Measurements from ENCODE around the gene COL23A1. TPM values are rescaled to one million over a fixed set of nuclear protein-coding genes. Genes with fewer than 3 reads are reported as not detected.
"Not testable (repeated sequence)": the region's sequence is repeated elsewhere in the genome, so short reads cannot be mapped to it uniquely, and the experiment has no call there.

The COL23A1 gene
- total RNA-seq, 4 donors from 2014 or later = 7.9 to 20.4 (median 12.0) TPM

- WGBS, 2 donors = 95 to 96% methylated on average over 10 of the region's 10 CpGs
- Histone ChIP-seq H3K27ac (no peak overlapping the region), H3K36me3 (peaks cover 0 to 10% (median 10%) of the 10 kb centered on the region in 3 donors), H3K27me3 (no peaks in the 10 kb centered on the region), H3K4me1 (peaks cover 0 to 26% (median 20%) of the 10 kb centered on the region in 4 donors), H3K9me3 (no peaks in the 10 kb centered on the region), H3K4me3 (no peak overlapping the region)
- TF ChIP-seq EP300 (IDR thresholded peaks at IDR 0.05) (no peak), POLR2A (IDR thresholded peaks at IDR 0.05) (no peak)
- TF ChIP-seq, protein P1, sequence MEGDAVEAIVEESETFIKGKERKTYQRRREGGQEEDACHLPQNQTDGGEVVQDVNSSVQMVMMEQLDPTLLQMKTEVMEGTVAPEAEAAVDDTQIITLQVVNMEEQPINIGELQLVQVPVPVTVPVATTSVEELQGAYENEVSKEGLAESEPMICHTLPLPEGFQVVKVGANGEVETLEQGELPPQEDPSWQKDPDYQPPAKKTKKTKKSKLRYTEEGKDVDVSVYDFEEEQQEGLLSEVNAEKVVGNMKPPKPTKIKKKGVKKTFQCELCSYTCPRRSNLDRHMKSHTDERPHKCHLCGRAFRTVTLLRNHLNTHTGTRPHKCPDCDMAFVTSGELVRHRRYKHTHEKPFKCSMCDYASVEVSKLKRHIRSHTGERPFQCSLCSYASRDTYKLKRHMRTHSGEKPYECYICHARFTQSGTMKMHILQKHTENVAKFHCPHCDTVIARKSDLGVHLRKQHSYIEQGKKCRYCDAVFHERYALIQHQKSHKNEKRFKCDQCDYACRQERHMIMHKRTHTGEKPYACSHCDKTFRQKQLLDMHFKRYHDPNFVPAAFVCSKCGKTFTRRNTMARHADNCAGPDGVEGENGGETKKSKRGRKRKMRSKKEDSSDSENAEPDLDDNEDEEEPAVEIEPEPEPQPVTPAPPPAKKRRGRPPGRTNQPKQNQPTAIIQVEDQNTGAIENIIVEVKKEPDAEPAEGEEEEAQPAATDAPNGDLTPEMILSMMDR (IDR thresholded peaks at IDR 0.05) = no peak
- DNase-seq (ENCODE audit: low spot score in 2 of 2) = no peak
These were observed 387.7 kb downstream of the COL23A1 start for GRCh38 chr5:178202541-178202940.

GRCh38 chr5:178201927-178202235 lies 388.3 kb downstream of the COL23A1 start:
- peaks cover 0 to 4% (median 3%) of the 10 kb centered on the region in 3 donors for H3K36me3 ChIP-seq
- H3K4me1 ChIP-seq = peaks cover 0 to 19% (median 14%) of the 10 kb centered on the region in 4 donors
- no peaks in the 10 kb centered on the region for H3K9me3 ChIP-seq
- H3K27me3 ChIP-seq = no peaks in the 10 kb centered on the region
- H3K27ac ChIP-seq = no peak overlapping the region
- TF ChIP-seq, protein P1 (IDR thresholded peaks at IDR 0.05) = no peak
- no peak for TF ChIP-seq EP300 (IDR thresholded peaks at IDR 0.05)
- no peak for TF ChIP-seq POLR2A (IDR thresholded peaks at IDR 0.05)
- H3K4me3 ChIP-seq = no peak overlapping the region
- DNase-seq (ENCODE audit: low spot score in 2 of 2) = no peak
- 43 to 92% methylated on average over 1 to 2 of the region's 2 CpGs for WGBS, 2 donors

- DNase-seq (ENCODE audit: low spot score in 2 of 2) = no peak
- H3K4me1 ChIP-seq = peaks cover 0 to 14% (median 9%) of the 10 kb centered on the region in 4 donors
- WGBS, 2 donors = 80 to 88% methylated on average over 14 of the region's 14 CpGs
- H3K36me3 ChIP-seq = no peaks in the 10 kb centered on the region
- no peak overlapping the region for H3K4me3 ChIP-seq
- H3K9me3 ChIP-seq = no peaks in the 10 kb centered on the region
- H3K27me3 ChIP-seq = no peaks in the 10 kb centered on the region
- no peak overlapping the region for H3K27ac ChIP-seq
- TF ChIP-seq POLR2A (IDR thresholded peaks at IDR 0.05) (no peak), EP300 (IDR thresholded peaks at IDR 0.05) (no peak)
- TF ChIP-seq, protein P1 (IDR thresholded peaks at IDR 0.05) = no peak
These were observed 388.8 kb downstream of the COL23A1 start for GRCh38 chr5:178201221-178201926.

DNA sequence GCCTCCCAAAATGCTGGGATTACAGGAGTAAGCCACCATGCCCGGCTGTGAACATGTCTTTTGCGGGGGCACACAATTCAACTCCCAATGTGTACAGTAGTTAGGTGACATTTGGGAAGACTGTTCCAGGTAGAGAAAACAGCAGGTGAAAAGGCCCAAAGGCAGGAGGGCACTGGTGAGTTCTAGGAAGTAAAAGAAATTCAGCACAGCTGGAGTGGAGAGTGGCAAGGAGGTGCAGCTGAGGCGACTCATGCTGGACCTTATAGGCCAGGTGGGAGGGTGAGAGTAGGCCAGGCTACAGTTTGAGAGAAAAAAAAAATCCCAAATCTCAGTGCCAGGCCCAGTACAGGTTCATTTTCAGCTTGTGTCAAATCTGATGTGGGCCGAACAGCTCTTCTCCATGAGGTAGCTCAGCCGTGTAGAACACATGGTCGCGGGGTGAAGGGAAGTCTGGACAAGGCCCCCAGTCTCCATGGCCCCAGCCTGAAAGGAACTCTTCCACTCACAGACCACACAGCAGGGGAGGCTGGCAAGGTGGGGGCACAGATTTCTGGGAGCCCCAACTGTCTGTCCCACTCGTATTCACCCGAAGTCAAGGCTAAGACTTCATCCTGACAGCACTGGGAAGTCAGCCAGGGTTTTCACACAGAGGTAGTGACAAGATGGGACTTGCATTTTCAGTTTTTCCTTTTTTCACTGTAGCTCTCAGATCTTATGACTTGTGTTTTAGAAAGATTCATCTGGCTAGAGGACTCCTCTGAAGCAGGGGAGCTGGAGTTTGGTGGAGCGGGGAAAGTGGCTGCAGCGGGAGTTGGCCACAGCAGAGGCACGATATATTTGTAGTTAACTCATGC lies 390.4 kb downstream of the COL23A1 start:
- Histone ChIP-seq H3K9me3 (no peaks in the 10 kb centered on the region), H3K4me3 (no peak overlapping the region), H3K36me3 (no peaks in the 10 kb centered on the region), H3K27ac (no peak overlapping the region), H3K27me3 (no peaks in the 10 kb centered on the region), H3K4me1 (peaks cover 0 to 4% (median 0%) of the 10 kb centered on the region in 4 donors)
- no peak for TF ChIP-seq EP300 (IDR thresholded peaks at IDR 0.05)
- TF ChIP-seq POLR2A (IDR thresholded peaks at IDR 0.05) = no peak
- TF ChIP-seq, protein P1 (IDR thresholded peaks at IDR 0.05) = no peak
- no peak for DNase-seq (ENCODE audit: low spot score in 2 of 2)
- WGBS, 2 donors = 81 to 84% methylated on average over 12 of the region's 12 CpGs

DNA sequence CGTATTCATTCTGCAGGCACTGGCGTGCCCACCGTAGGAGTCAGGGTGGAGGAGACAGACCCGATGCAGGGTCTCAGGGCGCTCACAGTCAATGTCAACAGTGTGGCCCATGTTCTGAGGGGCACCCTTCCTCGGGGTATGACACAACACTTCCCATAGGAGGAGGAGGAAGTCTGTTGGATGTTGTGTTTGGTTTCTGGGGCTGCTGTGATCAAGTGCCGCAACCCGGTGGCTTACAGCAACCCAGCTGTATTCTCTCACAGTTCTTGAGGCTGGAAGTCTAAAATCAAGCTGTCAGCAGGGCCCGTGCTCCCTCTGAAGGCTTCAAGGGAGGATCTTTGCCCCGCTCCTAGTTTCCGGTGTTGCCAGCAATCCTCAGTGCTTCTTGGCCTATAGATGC lies 391.5 kb downstream of the COL23A1 start:
- no peak for TF ChIP-seq POLR2A (IDR thresholded peaks at IDR 0.05)
- no peak for TF ChIP-seq EP300 (IDR thresholded peaks at IDR 0.05)
- TF ChIP-seq, protein P1 (IDR thresholded peaks at IDR 0.05) = no peak
- Histone ChIP-seq H3K36me3 (no peaks in the 10 kb centered on the region), H3K9me3 (no peaks in the 10 kb centered on the region), H3K27ac (no peak overlapping the region), H3K4me3 (no peak overlapping the region), H3K4me1 (peaks cover 0 to 2% (median 0%) of the 10 kb centered on the region in 4 donors), H3K27me3 (peaks cover 0 to 3% of the 10 kb centered on the region in 2 donors)
- 75 to 86% methylated on average over 11 of the region's 11 CpGs for WGBS, 2 donors
- DNase-seq (ENCODE audit: low spot score in 2 of 2) = no peak

- H3K4me3 ChIP-seq; H3K9me3 ChIP-seq; H3K27me3 ChIP-seq; DNase-seq (ENCODE audit: low spot score in 2 of 2); H3K36me3 ChIP-seq; H3K27ac ChIP-seq; H3K4me1 ChIP-seq: not testable (repeated sequence)
- 81 to 91% methylated on average over 10 of the region's 11 CpGs for WGBS, 2 donors
These were observed 392.0 kb downstream of the COL23A1 start for GRCh38 chr5:178198151-178198550.

All from tibial nerve (tissue), 4 donors.